Vagina (tissue), 2 donors: ENCODE data around the gene PPP1R36. TPM values are rescaled to one million over a fixed set of nuclear protein-coding genes. Genes with fewer than 3 reads are reported as not detected.
"Not testable (repeated sequence)": the region's sequence is repeated elsewhere in the genome, so short reads cannot be mapped to it uniquely, and the experiment has no call there.

Source experiments
- DNase-seq, 2 donors: peaks; one replicate each; pipeline ENCODE4 v3.0.0-alpha.2; 2017; ENCODE audit errors: extremely low spot score in 2 of 2
- H3K27ac ChIP-seq: fragments of 200-600 bp; sonication (generic); one replicate; pipeline ENCODE4 v1.5.1; 2019
- H3K27me3 ChIP-seq: fragments of 200-600 bp; sonication (generic); one replicate; pipeline ENCODE4 v1.5.1; 2019
- H3K36me3 ChIP-seq, 2 donors: fragments of 200-600 bp; sonication (generic); one replicate each; pipeline ENCODE4 v1.5.1; 2017 to 2019
- H3K4me1 ChIP-seq: fragments of 200-600 bp; sonication (generic); one replicate; pipeline ENCODE4 v1.5.1; 2019
- H3K4me3 ChIP-seq, 2 donors: fragments of 200-600 bp; sonication (generic); 1 replicate in 1 of 2; 2 replicates in 1 of 2; pipeline ENCODE4 v1.5.1; 2016 to 2019
- H3K9me3 ChIP-seq: fragments of 200-600 bp; sonication (generic); one replicate; pipeline ENCODE4 v1.5.1; 2019
- POLR2A ChIP-seq, 2 donors: fragments of 450-650 bp; IDR thresholded peaks; one replicate each; pipeline ENCODE4 v1.6.1; 2017; ENCODE audit warnings: antibody characterized with exemption in 2 of 2, mild to moderate bottlenecking in 2 of 2, moderate library complexity in 2 of 2
- POLR2AphosphoS5 ChIP-seq, 2 donors: sonication (generic); formaldehyde crosslinking; IDR thresholded peaks; one replicate each; pipeline ENCODE4 v1.9.0; 2017; ENCODE audit warnings: antibody characterized with exemption in 2 of 2, mild to moderate bottlenecking in 2 of 2, low read depth in 1 of 2; ENCODE audit not compliant: insufficient read depth in 1 of 2
- intact Hi-C: fragments of 100-400 bp; cut with DNase I; formaldehyde crosslinking; loops from one replicate; pipeline ENCODE4 v1.15.1; 2023
- total RNA-seq: library from RNA; depleted of rRNA; stranded (reverse); fragments of >200 nt; gene quantifications from one replicate; pipeline ENCODE4 v1.2.3, GENCODE V29; 2016
- TF ChIP-seq, protein P1 (sequence below), 3 experiments: fragments of 450-650 bp in 2 of 3; fragments of 200-600 bp in 1 of 3; sonication (generic) in 1 of 3; IDR thresholded peaks; one replicate each; pipeline ENCODE4 v1.5.1; 2017 to 2019; ENCODE audit warnings: antibody characterized with exemption in 3 of 3, mild to moderate bottlenecking in 2 of 3, moderate library complexity in 2 of 3

The PPP1R36 gene
- total RNA-seq, 1 donor from 2014 or later, result not detected

DNA sequence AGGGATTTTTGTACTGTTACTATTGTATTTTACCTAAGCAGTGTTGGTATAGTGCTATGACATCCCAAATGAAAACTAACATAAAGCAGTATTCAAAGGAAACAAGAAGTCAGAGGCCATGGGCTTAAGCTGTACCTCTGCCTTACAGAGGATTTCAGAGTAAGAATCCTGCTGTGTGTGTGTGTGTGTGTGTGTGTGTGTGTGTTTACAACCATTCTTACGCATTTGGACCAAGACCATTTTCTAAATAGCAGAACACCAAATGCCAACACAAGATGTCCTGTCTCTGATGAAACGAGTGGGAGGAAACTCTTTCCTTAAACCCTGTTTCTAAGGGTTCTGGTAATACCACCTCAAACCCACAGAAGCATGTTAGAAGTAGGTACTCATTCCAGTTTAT lies 64.4 kb downstream of the PPP1R36 start:
- intact Hi-C loops, result no loop called here
- no peaks in the 10 kb centered on the region for H3K36me3 ChIP-seq
- H3K4me3 ChIP-seq, result no peak overlapping the region
- TF ChIP-seq POLR2AphosphoS5 (IDR thresholded peaks at IDR 0.05; ENCODE audit: insufficient read depth in 1 of 2, low read depth in 1 of 2) (no peak), POLR2A (IDR thresholded peaks at IDR 0.05) (no peak)
- TF ChIP-seq, protein P1, sequence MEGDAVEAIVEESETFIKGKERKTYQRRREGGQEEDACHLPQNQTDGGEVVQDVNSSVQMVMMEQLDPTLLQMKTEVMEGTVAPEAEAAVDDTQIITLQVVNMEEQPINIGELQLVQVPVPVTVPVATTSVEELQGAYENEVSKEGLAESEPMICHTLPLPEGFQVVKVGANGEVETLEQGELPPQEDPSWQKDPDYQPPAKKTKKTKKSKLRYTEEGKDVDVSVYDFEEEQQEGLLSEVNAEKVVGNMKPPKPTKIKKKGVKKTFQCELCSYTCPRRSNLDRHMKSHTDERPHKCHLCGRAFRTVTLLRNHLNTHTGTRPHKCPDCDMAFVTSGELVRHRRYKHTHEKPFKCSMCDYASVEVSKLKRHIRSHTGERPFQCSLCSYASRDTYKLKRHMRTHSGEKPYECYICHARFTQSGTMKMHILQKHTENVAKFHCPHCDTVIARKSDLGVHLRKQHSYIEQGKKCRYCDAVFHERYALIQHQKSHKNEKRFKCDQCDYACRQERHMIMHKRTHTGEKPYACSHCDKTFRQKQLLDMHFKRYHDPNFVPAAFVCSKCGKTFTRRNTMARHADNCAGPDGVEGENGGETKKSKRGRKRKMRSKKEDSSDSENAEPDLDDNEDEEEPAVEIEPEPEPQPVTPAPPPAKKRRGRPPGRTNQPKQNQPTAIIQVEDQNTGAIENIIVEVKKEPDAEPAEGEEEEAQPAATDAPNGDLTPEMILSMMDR (IDR thresholded peaks at IDR 0.05), result no peak
- H3K27ac ChIP-seq, result no peak overlapping the region
- H3K4me1 ChIP-seq, result peaks cover 22% of the 10 kb centered on the region
- no peaks in the 10 kb centered on the region for H3K9me3 ChIP-seq
- no peaks in the 10 kb centered on the region for H3K27me3 ChIP-seq
- peak in 1 of 2 donors; percentile 54 for DNase-seq

- Histone ChIP-seq H3K4me1 (peaks cover 22% of the 10 kb centered on the region), H3K27ac (no peak overlapping the region), H3K36me3 (no peaks in the 10 kb centered on the region), H3K9me3 (no peaks in the 10 kb centered on the region), H3K4me3 (no peak overlapping the region), H3K27me3 (no peaks in the 10 kb centered on the region)
- DNase-seq, result no peak
- TF ChIP-seq POLR2AphosphoS5 (IDR thresholded peaks at IDR 0.05; ENCODE audit: insufficient read depth in 1 of 2, low read depth in 1 of 2) (no peak), POLR2A (IDR thresholded peaks at IDR 0.05) (no peak)
- TF ChIP-seq, protein P1 (IDR thresholded peaks at IDR 0.05), result no peak
- intact Hi-C loops, result no loop called here
Observed at GRCh38 chr14:64614805-64615391, 65.1 kb downstream of the PPP1R36 start.

- H3K4me3 ChIP-seq, H3K27ac ChIP-seq, H3K27me3 ChIP-seq, H3K4me1 ChIP-seq, H3K36me3 ChIP-seq, intact Hi-C loops, DNase-seq, H3K9me3 ChIP-seq: not testable (repeated sequence)
Observed at GRCh38 chr14:64617872-64618408, 68.2 kb downstream of the PPP1R36 start.

DNA sequence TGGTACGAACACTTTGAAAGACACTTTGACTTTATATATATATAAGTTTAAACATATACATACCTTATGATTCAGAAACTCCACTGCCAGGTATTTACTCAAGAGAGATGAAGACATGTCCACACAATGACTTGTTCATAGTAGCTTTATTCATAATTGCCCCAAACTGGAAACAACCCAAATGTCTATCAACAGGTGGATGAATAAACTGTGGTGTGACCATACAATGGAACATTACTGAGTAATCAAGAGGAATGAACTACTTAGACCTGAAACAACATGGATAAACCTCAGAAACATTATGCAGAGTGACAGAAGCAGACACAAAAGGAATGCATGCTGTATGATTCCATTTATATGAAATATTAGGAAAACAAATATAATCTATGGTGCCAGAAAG lies 71.1 kb downstream of the PPP1R36 start:
- peaks cover 3% of the 10 kb centered on the region for H3K4me1 ChIP-seq
- intact Hi-C loops, result no loop called here
- H3K9me3 ChIP-seq, result no peaks in the 10 kb centered on the region
- no peak overlapping the region for H3K27ac ChIP-seq
- TF ChIP-seq POLR2AphosphoS5 (IDR thresholded peaks at IDR 0.05; ENCODE audit: insufficient read depth in 1 of 2, low read depth in 1 of 2) (peak in 1 of 2 donors; percentile 55), POLR2A (IDR thresholded peaks at IDR 0.05) (no peak)
- TF ChIP-seq, protein P1 (IDR thresholded peaks at IDR 0.05), result no peak
- no peak overlapping the region for H3K4me3 ChIP-seq
- no peak for DNase-seq
- no peaks in the 10 kb centered on the region for H3K27me3 ChIP-seq
- no peaks in the 10 kb centered on the region for H3K36me3 ChIP-seq

GRCh38 chr14:64623554-64624165 lies 73.9 kb downstream of the PPP1R36 start:
- no peaks in the 10 kb centered on the region for H3K36me3 ChIP-seq
- H3K27me3 ChIP-seq, result no peaks in the 10 kb centered on the region
- no peak overlapping the region for H3K4me3 ChIP-seq
- H3K4me1 ChIP-seq, result peaks cover 6% of the 10 kb centered on the region
- TF ChIP-seq POLR2AphosphoS5 (IDR thresholded peaks at IDR 0.05; ENCODE audit: insufficient read depth in 1 of 2, low read depth in 1 of 2) (no peak), POLR2A (IDR thresholded peaks at IDR 0.05) (no peak)
- TF ChIP-seq, protein P1 (IDR thresholded peaks at IDR 0.05), result no peak
- no peaks in the 10 kb centered on the region for H3K9me3 ChIP-seq
- no peak overlapping the region for H3K27ac ChIP-seq
- intact Hi-C loops, result no loop called here
- DNase-seq, result no peak
